ENCODE results near the gene MTERF2. TPM values are rescaled to one million over a fixed set of nuclear protein-coding genes. Genes with fewer than 3 reads are reported as not detected.

MTERF2 gene
- total RNA-seq, 1 experiment from 2014 or later: 10.6 TPM

- H3K4me3 Mint-ChIP-seq (ENCODE audit: low read depth, unreplicated experiment): no peak overlapping the region
- no peak for DNase-seq
- H3K27me3 Mint-ChIP-seq (ENCODE audit: unreplicated experiment): no peaks in the 10 kb centered on the region
- intact Hi-C loops (cut with micrococcal nuclease; ENCODE audit: unreplicated experiment): loop anchor here (5.0 kb wide), 1 partner anchor 67 kb away; the partner anchor contains the start of gene CRY1
- TF ChIP-seq CTCF (IDR thresholded peaks at IDR 0.05; ENCODE audit: unreplicated experiment): no peak
- peaks cover 16% of the 10 kb centered on the region for H3K4me1 Mint-ChIP-seq (ENCODE audit: low read depth, unreplicated experiment)
- H3K36me3 Mint-ChIP-seq (ENCODE audit: insufficient read depth, unreplicated experiment): no peaks in the 10 kb centered on the region
- BruUV-seq (replicated peaks): no TSS peak
- CTCF ChIA-PET: no interaction called here
- H3K27ac Mint-ChIP-seq (ENCODE audit: unreplicated experiment): no peak overlapping the region
- no peaks in the 10 kb centered on the region for H3K9me3 Mint-ChIP-seq (ENCODE audit: low read depth, unreplicated experiment)
Observed at GRCh38 chr12:107025671-107026070, 38.7 kb upstream of the MTERF2 start.

- Mint-ChIP-seq H3K36me3 (ENCODE audit: insufficient read depth, unreplicated experiment) (no peaks in the 10 kb centered on the region), H3K9me3 (ENCODE audit: low read depth, unreplicated experiment) (no peaks in the 10 kb centered on the region), H3K4me1 (ENCODE audit: low read depth, unreplicated experiment) (no peaks in the 10 kb centered on the region), H3K27me3 (ENCODE audit: unreplicated experiment) (no peaks in the 10 kb centered on the region), H3K4me3 (ENCODE audit: low read depth, unreplicated experiment) (no peak overlapping the region), H3K27ac (ENCODE audit: unreplicated experiment) (no peak overlapping the region)
- TF ChIP-seq CTCF (IDR thresholded peaks at IDR 0.05; ENCODE audit: unreplicated experiment): no peak
- no TSS peak for BruUV-seq (replicated peaks)
- no peak for DNase-seq
- CTCF ChIA-PET: no interaction called here
- intact Hi-C loops (cut with micrococcal nuclease; ENCODE audit: unreplicated experiment): no loop called here
Observed at GRCh38 chr12:107019546-107019945, 32.6 kb upstream of the MTERF2 start.

GRCh38 chr12:107017042-107017441 is 30.1 kb upstream of the MTERF2 start:
- no peaks in the 10 kb centered on the region for H3K9me3 Mint-ChIP-seq (ENCODE audit: low read depth, unreplicated experiment)
- CTCF ChIA-PET: no interaction called here
- no peaks in the 10 kb centered on the region for H3K27me3 Mint-ChIP-seq (ENCODE audit: unreplicated experiment)
- intact Hi-C loops (cut with micrococcal nuclease; ENCODE audit: unreplicated experiment): no loop called here
- no peak for TF ChIP-seq CTCF (IDR thresholded peaks at IDR 0.05; ENCODE audit: unreplicated experiment)
- H3K4me1 Mint-ChIP-seq (ENCODE audit: low read depth, unreplicated experiment): no peaks in the 10 kb centered on the region
- no peak for DNase-seq
- BruUV-seq (replicated peaks): no TSS peak
- H3K4me3 Mint-ChIP-seq (ENCODE audit: low read depth, unreplicated experiment): no peak overlapping the region
- no peaks in the 10 kb centered on the region for H3K36me3 Mint-ChIP-seq (ENCODE audit: insufficient read depth, unreplicated experiment)
- H3K27ac Mint-ChIP-seq (ENCODE audit: unreplicated experiment): no peak overlapping the region

GRCh38 chr12:107014055-107014454 is 27.1 kb upstream of the MTERF2 start:
- Mint-ChIP-seq H3K9me3 (ENCODE audit: low read depth, unreplicated experiment) (no peaks in the 10 kb centered on the region), H3K36me3 (ENCODE audit: insufficient read depth, unreplicated experiment) (no peaks in the 10 kb centered on the region), H3K4me1 (ENCODE audit: low read depth, unreplicated experiment) (no peaks in the 10 kb centered on the region), H3K27me3 (ENCODE audit: unreplicated experiment) (no peaks in the 10 kb centered on the region), H3K27ac (ENCODE audit: unreplicated experiment) (no peak overlapping the region), H3K4me3 (ENCODE audit: low read depth, unreplicated experiment) (no peak overlapping the region)
- DNase-seq: peak; percentile 71
- BruUV-seq (replicated peaks): no TSS peak
- CTCF ChIA-PET: interaction anchor here (0.8 to 1.6 kb wide), 2 partner anchors 52 to 91 kb away, joined by 3 to 8 read pairs; no protein-coding TSS in a partner anchor
- intact Hi-C loops (cut with micrococcal nuclease; ENCODE audit: unreplicated experiment): loop anchor here (1.0 kb wide), 1 partner anchor 78 kb away; no protein-coding TSS in a partner anchor
- TF ChIP-seq CTCF (IDR thresholded peaks at IDR 0.05; ENCODE audit: unreplicated experiment): peak; percentile 53
